Adipocyte (in vitro differentiated cells): Measurements from ENCODE around the gene RAB32.
"Not testable (repeated sequence)": the region's sequence is repeated elsewhere in the genome, so short reads cannot be mapped to it uniquely, and the experiment has no call there.

Source experiments
- DNase-seq: peaks from one replicate; pipeline ENCODE4 v3.0.0-alpha.2; 2015; ENCODE audit warnings: low read depth
- H3K27me3 ChIP-seq: replicated peaks from 2 replicates; pipeline ENCODE4 v1.7.0; 2013; ENCODE audit warnings: mild to moderate bottlenecking, low read length, moderate library complexity; ENCODE audit not compliant: control insufficient read depth, insufficient read depth
- H3K36me3 ChIP-seq: 2 replicates; pipeline ENCODE4 v1.7.0; 2013; ENCODE audit warnings: low read length, mild to moderate bottlenecking, moderate library complexity; ENCODE audit not compliant: control insufficient read depth, insufficient read depth, severe bottlenecking
- H3K4me1 ChIP-seq: 2 replicates; pipeline ENCODE4 v1.7.0; 2013; ENCODE audit warnings: mild to moderate bottlenecking, low read length, moderate library complexity; ENCODE audit not compliant: control insufficient read depth, insufficient read depth
- H3K4me3 ChIP-seq: 2 replicates; pipeline ENCODE4 v1.7.0; 2013; ENCODE audit warnings: mild to moderate bottlenecking, low read length, moderate library complexity
- H3K9ac ChIP-seq: 2 replicates; pipeline ENCODE4 v1.7.0; 2013; ENCODE audit warnings: mild to moderate bottlenecking, low read length, moderate library complexity
- H3K9me3 ChIP-seq: 2 replicates; pipeline ENCODE4 v1.7.0; 2013; ENCODE audit warnings: mild to moderate bottlenecking, low read length, moderate library complexity; ENCODE audit not compliant: control insufficient read depth

RAB32 gene

GRCh38 chr6:146547889-146548288, 4.3 kb downstream of the RAB32 start:
- DNase-seq: no peak
- Histone ChIP-seq H3K9ac (no peak overlapping the region), H3K9me3 (no peaks in the 10 kb centered on the region), H3K4me1 (peaks cover 31% of the 10 kb centered on the region), H3K27me3 (no peaks in the 10 kb centered on the region), H3K36me3 (peaks cover 14% of the 10 kb centered on the region), H3K4me3 (no peak overlapping the region)

GRCh38 chr6:146548898-146549374, 5.3 kb downstream of the RAB32 start:
- Histone ChIP-seq H3K4me1 (peaks cover 31% of the 10 kb centered on the region), H3K9me3 (no peaks in the 10 kb centered on the region), H3K4me3 (no peak overlapping the region), H3K9ac (no peak overlapping the region), H3K36me3 (peaks cover 19% of the 10 kb centered on the region), H3K27me3 (no peaks in the 10 kb centered on the region)
- no peak for DNase-seq

GRCh38 chr6:146550911-146551310, 7.3 kb downstream of the RAB32 start:
- H3K9ac ChIP-seq: no peak overlapping the region
- peak; percentile 50 for DNase-seq
- no peaks in the 10 kb centered on the region for H3K9me3 ChIP-seq
- H3K36me3 ChIP-seq: peaks cover 35% of the 10 kb centered on the region
- H3K4me1 ChIP-seq: peaks cover 20% of the 10 kb centered on the region
- no peak overlapping the region for H3K4me3 ChIP-seq
- H3K27me3 ChIP-seq: no peaks in the 10 kb centered on the region

- Histone ChIP-seq H3K9me3 (no peaks in the 10 kb centered on the region), H3K36me3 (peaks cover 35% of the 10 kb centered on the region)
These were observed 7.9 kb downstream of the RAB32 start for GRCh38 chr6:146551545-146551944.

GRCh38 chr6:146553377-146554135, 9.9 kb downstream of the RAB32 start:
- Histone ChIP-seq H3K9ac (no peak overlapping the region), H3K4me3 (no peak overlapping the region), H3K36me3 (peaks cover 35% of the 10 kb centered on the region), H3K9me3 (no peaks in the 10 kb centered on the region), H3K4me1 (peaks cover 8% of the 10 kb centered on the region), H3K27me3 (no peaks in the 10 kb centered on the region)
- no peak for DNase-seq

More at GRCh38 chr6:146551545-146551944, 7.9 kb downstream of the RAB32 start:
- no peak for DNase-seq
- no peak overlapping the region for H3K4me3 ChIP-seq
- H3K9ac ChIP-seq: no peak overlapping the region
- no peaks in the 10 kb centered on the region for H3K27me3 ChIP-seq
- H3K4me1 ChIP-seq: peaks cover 15% of the 10 kb centered on the region

GRCh38 chr6:146560607-146561006, 17.0 kb downstream of the RAB32 start:
- H3K36me3 ChIP-seq: no peaks in the 10 kb centered on the region
- no peak for DNase-seq
- H3K4me3 ChIP-seq: no peak overlapping the region
- no peaks in the 10 kb centered on the region for H3K9me3 ChIP-seq
- H3K27me3 ChIP-seq: no peaks in the 10 kb centered on the region
- H3K4me1 ChIP-seq: no peaks in the 10 kb centered on the region
- H3K9ac ChIP-seq: no peak overlapping the region

GRCh38 chr6:146566661-146567060, 23.0 kb downstream of the RAB32 start:
- H3K27me3 ChIP-seq: not testable (repeated sequence)

GRCh38 chr6:146568619-146569018, 25.0 kb downstream of the RAB32 start:
- not testable (repeated sequence) for H3K9ac ChIP-seq, DNase-seq, H3K36me3 ChIP-seq, H3K4me1 ChIP-seq, H3K9me3 ChIP-seq, H3K4me3 ChIP-seq, H3K27me3 ChIP-seq

More at GRCh38 chr6:146566661-146567060, 23.0 kb downstream of the RAB32 start:
- not testable (repeated sequence) for H3K4me1 ChIP-seq, H3K4me3 ChIP-seq, H3K9me3 ChIP-seq, DNase-seq, H3K36me3 ChIP-seq, H3K9ac ChIP-seq

- Histone ChIP-seq H3K4me3 (no peak overlapping the region), H3K9ac (no peak overlapping the region), H3K9me3 (no peaks in the 10 kb centered on the region), H3K36me3 (no peaks in the 10 kb centered on the region), H3K27me3 (no peaks in the 10 kb centered on the region), H3K4me1 (no peaks in the 10 kb centered on the region)
- DNase-seq: no peak
These were observed 30.6 kb downstream of the RAB32 start for GRCh38 chr6:146574211-146574610.

- no peak overlapping the region for H3K9ac ChIP-seq
- no peaks in the 10 kb centered on the region for H3K9me3 ChIP-seq
- H3K36me3 ChIP-seq: no peaks in the 10 kb centered on the region
- no peak for DNase-seq
- H3K4me1 ChIP-seq: no peaks in the 10 kb centered on the region
- H3K4me3 ChIP-seq: no peak overlapping the region
- H3K27me3 ChIP-seq: no peaks in the 10 kb centered on the region
These were observed 34.4 kb downstream of the RAB32 start for GRCh38 chr6:146578054-146578453.

- Histone ChIP-seq H3K36me3 (no peaks in the 10 kb centered on the region), H3K4me1 (no peaks in the 10 kb centered on the region)
These were observed 38.3 kb downstream of the RAB32 start for GRCh38 chr6:146581968-146582367.

GRCh38 chr6:146582857-146583256, 39.2 kb downstream of the RAB32 start:
- Histone ChIP-seq H3K9ac (no peak overlapping the region), H3K9me3 (no peaks in the 10 kb centered on the region), H3K4me3 (no peak overlapping the region), H3K27me3 (no peaks in the 10 kb centered on the region), H3K36me3 (no peaks in the 10 kb centered on the region), H3K4me1 (no peaks in the 10 kb centered on the region)
- DNase-seq: peak; percentile 31

More at GRCh38 chr6:146581968-146582367, 38.3 kb downstream of the RAB32 start:
- Histone ChIP-seq H3K4me3 (no peak overlapping the region), H3K27me3 (no peaks in the 10 kb centered on the region), H3K9ac (no peak overlapping the region), H3K9me3 (no peaks in the 10 kb centered on the region)
- DNase-seq: no peak
